ENCODE results near the gene TBCA. TPM values are rescaled to one million over a fixed set of nuclear protein-coding genes. Genes with fewer than 3 reads are reported as not detected.

Gene TBCA
- total RNA-seq, 1 experiment from 2014 or later: 310 TPM

GRCh38 chr5:77644371-77645157 is 131.6 kb downstream of the TBCA start:
- CTCF ChIA-PET: no interaction called here
- Mint-ChIP-seq H3K4me1 (ENCODE audit: insufficient read depth, unreplicated experiment) (no peaks in the 10 kb centered on the region), H3K9me3 (ENCODE audit: unreplicated experiment) (no peaks in the 10 kb centered on the region), H3K4me3 (ENCODE audit: unreplicated experiment) (no peak overlapping the region), H3K36me3 (ENCODE audit: insufficient read depth, unreplicated experiment) (no peaks in the 10 kb centered on the region), H3K27me3 (ENCODE audit: insufficient read depth, unreplicated experiment) (peaks cover 70% of the 10 kb centered on the region), H3K27ac (ENCODE audit: low read depth, unreplicated experiment) (no peak overlapping the region)
- intact Hi-C loops (cut with micrococcal nuclease): no loop called here
- DNase-seq (ENCODE audit: unreplicated experiment): no peak
- no peak for TF ChIP-seq CTCF (IDR thresholded peaks at IDR 0.05; ENCODE audit: unreplicated experiment)
- no TSS peak for BruUV-seq (replicated peaks)
- POLR2A ChIA-PET: no interaction called here

GRCh38 chr5:77643654-77644370 is 132.3 kb downstream of the TBCA start:
- no peak for DNase-seq (ENCODE audit: unreplicated experiment)
- Mint-ChIP-seq H3K27me3 (ENCODE audit: insufficient read depth, unreplicated experiment) (peaks cover 77% of the 10 kb centered on the region), H3K4me3 (ENCODE audit: unreplicated experiment) (no peak overlapping the region), H3K36me3 (ENCODE audit: insufficient read depth, unreplicated experiment) (no peaks in the 10 kb centered on the region), H3K9me3 (ENCODE audit: unreplicated experiment) (no peaks in the 10 kb centered on the region), H3K27ac (ENCODE audit: low read depth, unreplicated experiment) (no peak overlapping the region), H3K4me1 (ENCODE audit: insufficient read depth, unreplicated experiment) (no peaks in the 10 kb centered on the region)
- ChIA-PET POLR2A (no interaction called here), CTCF (interaction anchor here (0.6 kb wide), 1 partner anchor 339 kb away, joined by 4 read pairs; no protein-coding TSS in a partner anchor)
- TF ChIP-seq CTCF (IDR thresholded peaks at IDR 0.05; ENCODE audit: unreplicated experiment): no peak
- no TSS peak for BruUV-seq (replicated peaks)
- intact Hi-C loops (cut with micrococcal nuclease): no loop called here

GRCh38 chr5:77642738-77643653 is 133.1 kb downstream of the TBCA start:
- ChIA-PET CTCF (interaction anchor here (0.6 kb wide), 1 partner anchor 339 kb away, joined by 4 read pairs; no protein-coding TSS in a partner anchor), POLR2A (no interaction called here)
- no TSS peak for BruUV-seq (replicated peaks)
- intact Hi-C loops (cut with micrococcal nuclease): no loop called here
- Mint-ChIP-seq H3K4me1 (ENCODE audit: insufficient read depth, unreplicated experiment) (no peaks in the 10 kb centered on the region), H3K27ac (ENCODE audit: low read depth, unreplicated experiment) (no peak overlapping the region), H3K9me3 (ENCODE audit: unreplicated experiment) (no peaks in the 10 kb centered on the region), H3K4me3 (ENCODE audit: unreplicated experiment) (no peak overlapping the region), H3K36me3 (ENCODE audit: insufficient read depth, unreplicated experiment) (no peaks in the 10 kb centered on the region), H3K27me3 (ENCODE audit: insufficient read depth, unreplicated experiment) (peaks cover 83% of the 10 kb centered on the region)
- no peak for TF ChIP-seq CTCF (IDR thresholded peaks at IDR 0.05; ENCODE audit: unreplicated experiment)
- DNase-seq (ENCODE audit: unreplicated experiment): no peak
